ENCODE results near the gene KRT72. TPM values are rescaled to one million over a fixed set of nuclear protein-coding genes. Genes with fewer than 3 reads are reported as not detected.

The KRT72 gene
- total and polyA plus RNA-seq, 2 of the 13 experiments (the other 11 are each of a cell fraction or from before 2014, with no cell fraction given), result not detected

- no peaks in the 10 kb centered on the region for H3K9me3 ChIP-seq (ENCODE audit: low read length)
- POLR2A ChIA-PET, result no interaction called here
- CTCF ChIA-PET (ENCODE audit: low intra/inter-chr PET ratio, low total read pairs), result no interaction called here
- peaks cover 2 to 68% of the 10 kb centered on the region in 2 experiments; a peak in 2 of 5 replicates for H3K27me3 ChIP-seq (ENCODE audit: control insufficient read depth in 1 of 2, insufficient read depth in 2 of 2, low read length in 2 of 2)
- ATAC-seq, result no peak
- no peaks in the 10 kb centered on the region for H3K36me3 ChIP-seq (replicated peaks in 1 of 2; ENCODE audit: control insufficient read depth in 1 of 2, insufficient read depth in 2 of 2, low read length in 2 of 2)
- no peak for DNase-seq (ENCODE audit: low spot score)
- no peak for TF ChIP-seq ATF1 (CRISPR knock-in tag; IDR thresholded peaks at IDR 0.05)
- no peak for TF ChIP-seq HNRNPL (IDR thresholded peaks at IDR 0.05; ENCODE audit: low read depth, low read length)
- no peak for TF ChIP-seq KLF13 (CRISPR knock-in tag; IDR thresholded peaks at IDR 0.05)
- TF ChIP-seq, protein P1, sequence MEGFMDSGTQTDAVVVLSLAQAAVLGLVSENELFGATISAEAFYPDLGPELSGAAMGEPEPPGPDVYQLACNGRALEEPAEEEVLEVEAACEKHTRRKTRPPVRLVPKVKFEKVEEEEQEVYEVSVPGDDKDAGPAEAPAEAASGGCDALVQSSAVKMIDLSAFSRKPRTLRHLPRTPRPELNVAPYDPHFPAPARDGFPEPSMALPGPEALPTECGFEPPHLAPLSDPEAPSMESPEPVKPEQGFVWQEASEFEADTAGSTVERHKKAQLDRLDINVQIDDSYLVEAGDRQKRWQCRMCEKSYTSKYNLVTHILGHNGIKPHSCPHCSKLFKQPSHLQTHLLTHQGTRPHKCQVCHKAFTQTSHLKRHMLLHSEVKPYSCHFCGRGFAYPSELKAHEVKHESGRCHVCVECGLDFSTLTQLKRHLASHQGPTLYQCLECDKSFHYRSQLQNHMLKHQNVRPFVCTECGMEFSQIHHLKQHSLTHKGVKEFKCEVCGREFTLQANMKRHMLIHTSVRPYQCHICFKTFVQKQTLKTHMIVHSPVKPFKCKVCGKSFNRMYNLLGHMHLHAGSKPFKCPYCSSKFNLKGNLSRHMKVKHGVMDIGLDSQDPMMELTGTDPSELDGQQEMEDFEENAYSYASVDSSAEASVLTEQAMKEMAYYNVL (CRISPR knock-in tag; IDR thresholded peaks at IDR 0.05; ENCODE audit: borderline replicate concordance), result no peak
- TF ChIP-seq ZNF224 (CRISPR knock-in tag; IDR thresholded peaks at IDR 0.05), result no peak
- no peak for TF ChIP-seq PAX8 (CRISPR knock-in tag; IDR thresholded peaks at IDR 0.05; ENCODE audit: borderline replicate concordance)
- no peak for TF ChIP-seq ZSCAN30 (CRISPR knock-in tag; IDR thresholded peaks at IDR 0.05)
- no peak for TF ChIP-seq SMARCC2 (IDR thresholded peaks at IDR 0.05)
- no peak for TF ChIP-seq ZNF792 (CRISPR knock-in tag; IDR thresholded peaks at IDR 0.05)
- no peak for TF ChIP-seq MIER2 (CRISPR knock-in tag; IDR thresholded peaks at IDR 0.05)
- TF ChIP-seq, protein P2, sequence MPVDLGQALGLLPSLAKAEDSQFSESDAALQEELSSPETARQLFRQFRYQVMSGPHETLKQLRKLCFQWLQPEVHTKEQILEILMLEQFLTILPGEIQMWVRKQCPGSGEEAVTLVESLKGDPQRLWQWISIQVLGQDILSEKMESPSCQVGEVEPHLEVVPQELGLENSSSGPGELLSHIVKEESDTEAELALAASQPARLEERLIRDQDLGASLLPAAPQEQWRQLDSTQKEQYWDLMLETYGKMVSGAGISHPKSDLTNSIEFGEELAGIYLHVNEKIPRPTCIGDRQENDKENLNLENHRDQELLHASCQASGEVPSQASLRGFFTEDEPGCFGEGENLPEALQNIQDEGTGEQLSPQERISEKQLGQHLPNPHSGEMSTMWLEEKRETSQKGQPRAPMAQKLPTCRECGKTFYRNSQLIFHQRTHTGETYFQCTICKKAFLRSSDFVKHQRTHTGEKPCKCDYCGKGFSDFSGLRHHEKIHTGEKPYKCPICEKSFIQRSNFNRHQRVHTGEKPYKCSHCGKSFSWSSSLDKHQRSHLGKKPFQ (CRISPR knock-in tag; IDR thresholded peaks at IDR 0.05; ENCODE audit: insufficient replicate concordance), result no peak
- intact Hi-C loops (cut with micrococcal nuclease; ENCODE audit: unreplicated experiment), result no loop called here
- BruUV-seq (replicated peaks), result no TSS peak
- H3K4me2 ChIP-seq (ENCODE audit: low read depth, low read length), result no peak overlapping the region
- H3K4me3 ChIP-seq (replicated peaks in 1 of 3; ENCODE audit: insufficient read depth in 1 of 3, low read depth in 2 of 3, low read length in 3 of 3), result no peak overlapping the region
- no peak overlapping the region for H2AFZ ChIP-seq (ENCODE audit: low read length)
- no peaks in the 10 kb centered on the region for H3K79me2 ChIP-seq (ENCODE audit: insufficient read depth, low read length)
- WGBS (ENCODE audit: low lambda C conversion rate), result 17% methylated on average over 8 of the region's 8 CpGs
- in situ Hi-C loops (cut with HindIII; ENCODE audit: extremely low pct_ligation_motif_present, low pct_unique_long_range_greater_than_20kb), result no loop called here
- FAIRE-seq, result no peak
- no peaks in the 10 kb centered on the region for H4K20me1 ChIP-seq (ENCODE audit: insufficient read depth, low read length)
- no peak overlapping the region for H3K9ac ChIP-seq (ENCODE audit: insufficient read depth, low read depth, low read length)
- H3K27ac ChIP-seq (ENCODE audit: extremely low read length, insufficient read depth, low read length), result no peak overlapping the region
- H3K4me1 ChIP-seq (ENCODE audit: insufficient read depth, low read length), result no peaks in the 10 kb centered on the region
Observed at GRCh38 chr12:52577316-52577715, 23.9 kb downstream of the KRT72 start.
